HepG2 (cell line): ENCODE results near the gene OR6P1. TPM values are rescaled to one million over a fixed set of nuclear protein-coding genes. Genes with fewer than 3 reads are reported as not detected.

Source experiments
- ATAC-seq: fragments of 200-7000 bp; cut with Tn5 transposase; 3 replicates; pipeline ENCODE4 v1.9.1; 2020; ENCODE audit warnings: mild to moderate bottlenecking, moderate library complexity
- BruUV-seq: library from RNA; stranded (reverse); fragments of 400-500 nt; replicated peaks from 2 replicates; lab custom pipeline; 2021; lab: Mats Ljungman, UMichigan
- CTCF ChIA-PET: fragments of 300-600 bp; formaldehyde crosslinking; extraction: SDS; loops from one replicate; lab custom pipeline; 2021; ENCODE audit warnings: low total read pairs, inconsistent platforms, low intra/inter-chr PET ratio; lab: Yijun Ruan, JAX
- POLR2A ChIA-PET: fragments of 350-600 bp; sonication (Branson Sonifier 250); formaldehyde crosslinking; loops from one replicate; lab custom pipeline; 2020; ENCODE audit warnings: antibody characterized with exemption, inconsistent platforms; lab: Yijun Ruan, JAX
- DNase-seq: peaks from one replicate; pipeline ENCODE4 v3.0.0-alpha.2; 2015; ENCODE audit warnings: low spot score
- FAIRE-seq: peaks from 3 replicates; lab custom pipeline; 2011; peaks lifted over from hg19 to GRCh38; lab: Jason Lieb, UNC
- H2AFZ ChIP-seq: one replicate; pipeline ENCODE4 v1.6.1; 2011; ENCODE audit warnings: low read length, inconsistent platforms
- H3K27ac ChIP-seq: fragments of 300-600 bp; 3 replicates; pipeline ENCODE4 v1.8.0; 2011; ENCODE audit warnings: mixed run types, mild to moderate bottlenecking, mixed read lengths, low read length, inconsistent platforms; ENCODE audit not compliant: insufficient read depth; ENCODE audit errors: extremely low read length
- H3K27me3 ChIP-seq, 2 experiments: fragments of 200-600 bp in 1 of 2; 2 replicates in 1 of 2; 3 replicates in 1 of 2; pipeline versions ENCODE4 v1.6.0 to v1.8.0; 2011; ENCODE audit warnings: low read length in 2 of 2, mild to moderate bottlenecking in 2 of 2, moderate library complexity in 2 of 2, inconsistent platforms in 1 of 2; ENCODE audit not compliant: insufficient read depth in 2 of 2, control insufficient read depth in 1 of 2
- H3K36me3 ChIP-seq, 2 experiments: fragments of 200-600 bp in 1 of 2; replicated peaks in 1 of 2; 2 replicates in 1 of 2; 3 replicates in 1 of 2; pipeline versions ENCODE4 v1.5.1 to v1.8.0; 2011; ENCODE audit warnings: low read length in 2 of 2, inconsistent platforms in 1 of 2; ENCODE audit not compliant: insufficient read depth in 2 of 2, control insufficient read depth in 1 of 2
- H3K4me1 ChIP-seq: 2 replicates; pipeline ENCODE4 v1.5.1; 2012; ENCODE audit warnings: low read length, inconsistent platforms; ENCODE audit not compliant: insufficient read depth
- H3K4me2 ChIP-seq: 2 replicates; pipeline ENCODE4 v1.6.0; 2011; ENCODE audit warnings: low read depth, low read length, inconsistent platforms
- H3K4me3 ChIP-seq, 3 experiments: fragments of 200-600 bp in 1 of 3; sonication (generic), shearing (Covaris generic) in 1 of 3; replicated peaks in 1 of 3; 2 replicates each; pipeline ENCODE4 v1.5.1; 2011 to 2016; ENCODE audit warnings: low read length in 3 of 3, inconsistent platforms in 2 of 3, low read depth in 2 of 3, mild to moderate bottlenecking in 2 of 3, control low read depth in 1 of 3, mixed read lengths in 1 of 3; ENCODE audit not compliant: insufficient read depth in 1 of 3
- H3K79me2 ChIP-seq: one replicate; pipeline ENCODE4 v1.6.1; 2011; ENCODE audit warnings: low read length, inconsistent platforms; ENCODE audit not compliant: insufficient read depth
- H3K9ac ChIP-seq: 2 replicates; pipeline ENCODE4 v1.6.0; 2011; ENCODE audit warnings: mild to moderate bottlenecking, low read depth, low read length, inconsistent platforms; ENCODE audit not compliant: insufficient read depth
- H3K9me3 ChIP-seq: 2 replicates; pipeline ENCODE4 v1.5.1; 2012; ENCODE audit warnings: mild to moderate bottlenecking, low read length
- H4K20me1 ChIP-seq: 2 replicates; pipeline ENCODE4 v1.6.0; 2011; ENCODE audit warnings: inconsistent platforms, mild to moderate bottlenecking, low read length, moderate library complexity; ENCODE audit not compliant: insufficient read depth
- CEBPZ ChIP-seq: IDR thresholded peaks from 2 replicates; pipeline ENCODE4 v1.6.1; 2012; ENCODE audit warnings: low read length, improper control_type of control experiment
- EZH2 ChIP-seq: conservative IDR thresholded peaks from 2 replicates; pipeline ENCODE4 v1.6.1; 2012; ENCODE audit warnings: mild to moderate bottlenecking, low read depth, low read length, moderate library complexity
- KAT7 ChIP-seq: IDR thresholded peaks from 2 replicates; pipeline ENCODE4 v1.6.1; 2018; ENCODE audit warnings: borderline replicate concordance, missing compliant biosample characterization
- SAP130 ChIP-seq: IDR thresholded peaks from 2 replicates; pipeline ENCODE4 v1.6.1; 2016; ENCODE audit warnings: low read depth
- SMARCC2 ChIP-seq: fragments of 450-650 bp; IDR thresholded peaks from 2 replicates; pipeline ENCODE4 v1.6.1; 2017; ENCODE audit warnings: antibody characterized with exemption, mild to moderate bottlenecking
- ZBTB26 ChIP-seq: IDR thresholded peaks from 2 replicates; pipeline ENCODE4 v1.6.1; 2016; ENCODE audit warnings: missing compliant biosample characterization, missing genetic modification reagents, borderline replicate concordance
- ZNF7 ChIP-seq: IDR thresholded peaks from 2 replicates; pipeline ENCODE4 v1.6.1; 2016; ENCODE audit warnings: missing biosample characterization, missing genetic modification reagents
- ZNF850 ChIP-seq: sonication (generic); formaldehyde crosslinking; conservative IDR thresholded peaks from 2 replicates; pipeline ENCODE4 v1.9.0; 2021; ENCODE audit warnings: mild to moderate bottlenecking, missing genetic modification reagents
- ZSCAN12 ChIP-seq: sonication (generic); formaldehyde crosslinking; IDR thresholded peaks from 2 replicates; pipeline ENCODE4 v1.9.0; 2021; ENCODE audit warnings: mild to moderate bottlenecking, missing genetic modification reagents
- WGBS: methylation state at CpG from one replicate; pipeline ENCODE4 v1.1.6; 2017; ENCODE audit warnings: low lambda C conversion rate; 5-methylcytosine and 5-hydroxymethylcytosine counted together
- in situ Hi-C: cut with HindIII; loops from 2 replicates; pipeline ENCODE4 v1.10.0; 2017; ENCODE audit warnings: low pct_unique_long_range_greater_than_20kb; ENCODE audit not compliant: extremely low pct_ligation_motif_present
- intact Hi-C: fragments of 100-400 bp; cut with micrococcal nuclease; formaldehyde crosslinking; loops from one replicate; pipeline ENCODE4 v1.10.0; 2022; ENCODE audit not compliant: unreplicated experiment
- polyA plus RNA-seq, 8 experiments: library from polyadenylated mRNA; depleted of rRNA in 3 of 8; stranded (reverse) in 7 of 8; unstranded in 1 of 8; fragments of >200 nt; fragmentation: Illumina TruSeq in 4 of 8; extraction: Trizol in 4 of 8; gene quantifications; 2 replicates each; pipeline versions ENCODE4 v1.2.1 to v1.2.3, GENCODE V29; 2011 to 2016; ENCODE audit warnings: low read depth in 4 of 8, missing spikeins in 1 of 8, mixed read lengths in 1 of 8; ENCODE audit not compliant: insufficient read depth in 1 of 8
- total RNA-seq, 5 experiments: library from RNA; depleted of rRNA; stranded (reverse); fragments of >200 nt; fragmentation: Illumina TruSeq; extraction: Trizol; gene quantifications; 2 replicates each; pipeline ENCODE4 v1.2.3, GENCODE V29; 2016; ENCODE audit warnings: low read depth in 1 of 5

Gene OR6P1
- total and polyA plus RNA-seq, 2 of the 13 experiments (the other 11 are each of a cell fraction or from before 2014, with no cell fraction given) = not detected

GRCh38 chr1:158521666-158522058 lies 48.7 kb downstream of the OR6P1 start:
- Histone ChIP-seq H3K4me3 (no peak overlapping the region), H3K79me2 (no peaks in the 10 kb centered on the region), H4K20me1 (no peaks in the 10 kb centered on the region), H3K27ac (no peak overlapping the region), H3K9me3 (0 out of 2 replicates have a peak, but pooled peaks cover 4% of the 10 kb centered on the region), H2AFZ (no peak overlapping the region), H3K4me1 (no peaks in the 10 kb centered on the region), H3K27me3 (no peaks in the 10 kb centered on the region), H3K9ac (no peak overlapping the region), H3K36me3 (no peaks in the 10 kb centered on the region), H3K4me2 (no peak overlapping the region)
- CTCF ChIA-PET = no interaction called here
- no peak for DNase-seq
- intact Hi-C loops = no loop called here
- no peak for ATAC-seq
- WGBS = 5% methylated on average over 2 of the region's 2 CpGs
- no peak for FAIRE-seq
- POLR2A ChIA-PET = no interaction called here
- TF ChIP-seq SAP130 (no peak), KAT7 (CRISPR knock-in tag) (no peak), ZBTB26 (no peak), ZNF7 (no peak), ZSCAN12 (CRISPR knock-in tag) (no peak), EZH2 (no peak), CEBPZ (no peak), ZNF850 (CRISPR knock-in tag) (no peak), SMARCC2 (no peak)
- no TSS peak for BruUV-seq
- in situ Hi-C loops = no loop called here
